H1 (cell line): ENCODE measurements around the gene LRBA. TPM values are rescaled to one million over a fixed set of nuclear protein-coding genes. Genes with fewer than 3 reads are reported as not detected.

Experiments
- CHD7 ChIP-seq: fragments of 300-600 bp; sonication (generic); IDR thresholded peaks from 2 replicates; pipeline ENCODE4 v1.7.1; 2012; ENCODE audit warnings: low read length, moderate library complexity, mild to moderate bottlenecking, inconsistent platforms; ENCODE audit not compliant: insufficient replicate concordance
- EP300 ChIP-seq, 2 experiments: IDR thresholded peaks; 1 replicate in 1 of 2; 2 replicates in 1 of 2; pipeline ENCODE4 v1.6.1; 2011 to 2012; ENCODE audit warnings: low read depth in 2 of 2, low read length in 2 of 2, mild to moderate bottlenecking in 2 of 2, borderline replicate concordance in 1 of 2, inconsistent platforms in 1 of 2, moderate library complexity in 1 of 2
- polyA plus RNA-seq, 7 experiments: library from polyadenylated mRNA; depleted of rRNA in 3 of 7; stranded (reverse) in 5 of 7; unstranded in 2 of 7; fragments of >200 nt in 5 of 7; fragments of 200-250 nt in 2 of 7; gene quantifications; 1 replicate in 5 of 7; 2 replicates in 1 of 7; 4 replicates in 1 of 7; pipeline versions ENCODE4 v1.2.1 to v1.2.3, GENCODE V29; 2011 to 2013; ENCODE audit warnings: missing spikeins in 2 of 7, mixed read lengths in 2 of 7
- total RNA-seq: library from RNA; stranded (reverse); fragmentation: NEBNext Ultra II Directional; extraction: Animal tissue kit (Norgen Biotek cat#: 25700); gene quantifications from 2 replicates; pipeline ENCODE4 v1.2.1, GENCODE V29; 2021

Gene LRBA
- total and polyA plus RNA-seq, 2 of the 8 experiments (the other 6 are each of a cell fraction or from before 2014, with no cell fraction given), result 54.6 to 83.2 TPM

- TF ChIP-seq CHD7, result no peak
- no peak for TF ChIP-seq EP300 (IDR thresholded peaks at IDR 0.05; ENCODE audit: borderline replicate concordance in 1 of 2, low read depth in 2 of 2, low read length in 2 of 2)
Measured at GRCh38 chr4:150725957-150726523, 289.0 kb downstream of the LRBA start (continued).
